Bronchial epithelial cell (primary cell): ENCODE data around the gene SOS2. TPM values are rescaled to one million over a fixed set of nuclear protein-coding genes. Genes with fewer than 3 reads are reported as not detected.

Experiments
- DNase-seq: peaks from one replicate; pipeline ENCODE4 v3.0.0-alpha.2; 2010; ENCODE audit warnings: low read depth
- FAIRE-seq: peaks from 2 replicates; lab custom pipeline; 2011; peaks lifted over from hg19 to GRCh38; lab: Jason Lieb, UNC
- H3K27me3 ChIP-seq: 2 replicates; pipeline ENCODE4 v1.5.1; 2011; ENCODE audit warnings: low read length; ENCODE audit not compliant: control insufficient read depth, insufficient read depth
- H3K36me3 ChIP-seq: 2 replicates; pipeline ENCODE4 v1.5.1; 2011; ENCODE audit warnings: low read length; ENCODE audit not compliant: control insufficient read depth, insufficient read depth
- H3K4me3 ChIP-seq: 2 replicates; pipeline ENCODE4 v1.5.1; 2011; ENCODE audit warnings: mild to moderate bottlenecking, low read depth, low read length, control low read depth
- total RNA-seq: library from RNA; depleted of rRNA; stranded (reverse); fragments of >200 nt; gene quantifications from 2 replicates; pipeline ENCODE4 v1.2.1, GENCODE V29; 2014
- TF ChIP-seq, protein P1 (sequence below): IDR thresholded peaks from 2 replicates; pipeline ENCODE4 v1.5.1; 2011; ENCODE audit warnings: mild to moderate bottlenecking, moderate library complexity, low read length, control low read depth, inconsistent platforms; ENCODE audit not compliant: insufficient read depth, severe bottlenecking

Gene SOS2
- total RNA-seq: 17.6 and 21.0 TPM in 2 replicates

DNA sequence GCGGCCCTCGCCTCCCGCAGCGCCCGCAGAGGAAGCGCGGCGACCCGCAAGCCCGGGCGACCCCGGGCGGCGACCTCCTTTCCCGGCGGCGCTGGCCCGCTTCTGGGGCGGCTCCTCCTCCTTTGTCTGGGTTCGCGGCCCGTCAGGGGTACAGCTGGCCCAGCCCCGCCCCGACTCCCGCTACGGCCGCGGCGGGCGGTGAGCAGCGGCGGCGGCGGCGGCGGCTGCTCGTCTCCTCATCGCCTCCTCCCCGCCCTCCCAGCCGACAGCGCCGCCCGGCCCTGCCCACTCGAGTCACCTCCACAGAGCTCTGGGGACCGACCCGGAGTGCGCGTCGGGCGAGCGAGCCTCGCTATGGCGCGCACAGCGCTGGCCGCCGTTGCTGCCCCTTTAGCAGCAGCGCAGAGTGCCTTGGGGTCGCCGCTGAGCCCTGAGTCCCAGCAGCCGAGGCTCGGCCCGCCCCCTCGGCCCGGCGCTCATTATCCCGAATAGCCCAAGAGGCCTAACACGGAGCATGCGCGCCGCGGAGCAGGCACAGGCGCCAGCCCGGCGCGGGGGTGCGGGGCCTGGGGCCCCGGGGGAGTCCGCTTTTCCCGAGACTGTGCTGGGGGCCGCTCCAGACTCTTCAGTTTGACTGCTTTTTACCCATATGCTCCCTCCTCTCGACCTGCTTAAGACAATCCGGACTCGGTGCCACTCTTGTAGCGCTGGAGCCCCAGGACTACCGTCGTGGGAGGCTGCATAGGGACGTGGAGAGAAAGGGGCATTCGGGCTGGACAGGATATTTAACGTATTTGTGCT, at the start of gene SOS2:
SOS2 (minus strand) TSS at position 104 of the 801 bp plus-strand sequence. CDS start 295 bp downstream, outside the sequence.
- DNase-seq (peak; percentile 61), FAIRE-seq (no peak)
- TF ChIP-seq, protein P1, sequence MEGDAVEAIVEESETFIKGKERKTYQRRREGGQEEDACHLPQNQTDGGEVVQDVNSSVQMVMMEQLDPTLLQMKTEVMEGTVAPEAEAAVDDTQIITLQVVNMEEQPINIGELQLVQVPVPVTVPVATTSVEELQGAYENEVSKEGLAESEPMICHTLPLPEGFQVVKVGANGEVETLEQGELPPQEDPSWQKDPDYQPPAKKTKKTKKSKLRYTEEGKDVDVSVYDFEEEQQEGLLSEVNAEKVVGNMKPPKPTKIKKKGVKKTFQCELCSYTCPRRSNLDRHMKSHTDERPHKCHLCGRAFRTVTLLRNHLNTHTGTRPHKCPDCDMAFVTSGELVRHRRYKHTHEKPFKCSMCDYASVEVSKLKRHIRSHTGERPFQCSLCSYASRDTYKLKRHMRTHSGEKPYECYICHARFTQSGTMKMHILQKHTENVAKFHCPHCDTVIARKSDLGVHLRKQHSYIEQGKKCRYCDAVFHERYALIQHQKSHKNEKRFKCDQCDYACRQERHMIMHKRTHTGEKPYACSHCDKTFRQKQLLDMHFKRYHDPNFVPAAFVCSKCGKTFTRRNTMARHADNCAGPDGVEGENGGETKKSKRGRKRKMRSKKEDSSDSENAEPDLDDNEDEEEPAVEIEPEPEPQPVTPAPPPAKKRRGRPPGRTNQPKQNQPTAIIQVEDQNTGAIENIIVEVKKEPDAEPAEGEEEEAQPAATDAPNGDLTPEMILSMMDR: no peak
- no peaks in the 10 kb centered on the region for H3K27me3 ChIP-seq
- H3K36me3 ChIP-seq: no peaks in the 10 kb centered on the region
- peak within 1 kb of the TSS; percentile 86 for H3K4me3 ChIP-seq

DNA sequence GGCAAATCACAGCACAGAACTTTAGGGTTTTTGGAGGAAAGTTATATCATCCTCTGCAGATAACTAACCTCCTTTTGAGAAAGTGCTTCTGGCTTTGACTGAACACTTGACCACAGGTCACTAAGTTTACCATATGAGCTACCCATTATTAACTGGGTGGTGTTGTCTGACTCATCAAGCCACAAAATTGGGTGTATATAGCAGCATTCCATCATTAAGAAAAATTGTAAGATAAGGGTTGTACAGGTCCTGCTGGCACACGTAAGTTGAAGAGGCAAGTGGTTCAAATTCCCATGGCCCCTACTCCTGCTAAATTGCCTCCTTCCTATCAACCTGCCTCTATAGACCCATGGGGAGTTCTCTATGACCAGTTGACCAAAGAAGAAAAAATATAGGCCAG, 41.1 kb upstream of the SOS2 start:
- FAIRE-seq (no peak), DNase-seq (peak; percentile 5)
- TF ChIP-seq, protein P1: no peak
- H3K4me3 ChIP-seq: no peak overlapping the region
- no peaks in the 10 kb centered on the region for H3K36me3 ChIP-seq
- no peaks in the 10 kb centered on the region for H3K27me3 ChIP-seq

DNA sequence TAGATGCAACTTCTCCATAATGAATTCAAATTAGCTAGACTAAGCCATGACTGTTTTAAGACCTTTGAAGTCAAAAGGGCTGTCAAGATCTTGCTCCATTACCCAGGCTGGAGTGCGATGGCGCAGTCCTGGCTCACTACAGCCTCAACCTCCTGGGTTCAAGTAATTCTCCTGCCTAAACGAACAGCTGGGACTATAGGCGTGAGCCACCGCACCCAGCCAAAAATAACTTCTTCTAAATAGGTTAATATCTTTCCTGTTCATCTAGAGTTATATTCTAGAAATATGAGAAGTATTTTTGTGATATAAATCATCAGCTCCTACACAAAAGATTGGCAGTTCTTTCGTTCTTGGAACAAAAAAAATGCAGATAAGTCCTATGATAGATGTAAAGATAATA, 39.6 kb upstream of the SOS2 start:
- DNase-seq: no peak
- no peaks in the 10 kb centered on the region for H3K36me3 ChIP-seq

DNA sequence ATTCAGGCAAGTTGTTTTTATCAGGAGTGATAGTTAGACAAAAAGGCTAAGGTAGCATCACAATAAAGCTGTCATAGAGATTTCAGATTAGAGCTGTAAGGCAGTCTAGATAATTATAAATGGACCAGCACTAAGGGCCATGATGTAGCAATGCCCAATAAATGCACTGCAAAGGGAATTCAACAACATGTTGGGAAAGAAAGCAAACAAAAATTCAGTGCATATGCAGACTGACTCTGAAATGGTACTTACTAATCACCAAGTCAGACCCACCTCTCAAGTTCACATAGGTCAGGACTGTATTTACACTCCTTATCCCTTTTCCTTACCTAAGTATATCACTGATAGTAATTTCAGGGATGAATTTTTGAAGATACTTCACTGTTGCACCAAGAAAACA, 33.7 kb upstream of the SOS2 start:
- no peak for DNase-seq
- no peaks in the 10 kb centered on the region for H3K36me3 ChIP-seq
- FAIRE-seq: no peak
- no peak overlapping the region for H3K4me3 ChIP-seq
- TF ChIP-seq, protein P1: no peak
- no peaks in the 10 kb centered on the region for H3K27me3 ChIP-seq

More for the DNA sequence above, 39.6 kb upstream of the SOS2 start:
- H3K4me3 ChIP-seq: no peak overlapping the region
- TF ChIP-seq, protein P1: no peak
- H3K27me3 ChIP-seq: no peaks in the 10 kb centered on the region
- FAIRE-seq: no peak

DNA sequence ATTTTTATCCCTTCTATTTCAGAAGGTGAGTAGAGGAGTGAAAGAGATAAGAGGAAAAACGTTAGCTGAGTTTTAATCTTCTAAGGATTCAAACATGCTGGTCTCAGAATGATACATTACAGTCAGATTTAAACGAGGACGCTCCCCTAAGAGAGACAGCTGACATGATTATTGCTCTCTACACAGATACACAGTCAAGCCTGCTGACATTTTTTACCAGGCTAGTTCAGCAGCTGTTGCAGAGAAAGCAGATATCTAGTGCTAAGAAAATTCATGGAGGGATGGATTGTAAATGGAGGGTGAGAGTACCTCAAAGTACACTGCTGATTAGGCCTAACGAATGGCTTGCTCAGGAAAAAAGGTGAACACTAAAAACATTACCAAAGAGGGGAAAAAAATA, 31.9 kb upstream of the SOS2 start:
- H3K27me3 ChIP-seq: no peaks in the 10 kb centered on the region

More for the DNA sequence above, 31.9 kb upstream of the SOS2 start:
- Histone ChIP-seq H3K4me3 (no peak overlapping the region), H3K36me3 (no peaks in the 10 kb centered on the region)
- TF ChIP-seq, protein P1: no peak
- no peak for DNase-seq
- FAIRE-seq: no peak
